NK-92 (cell line): ENCODE measurements around the gene ARMC5.
"Not testable (repeated sequence)": the region's sequence is repeated elsewhere in the genome, so short reads cannot be mapped to it uniquely, and the experiment has no call there.

Experiments used
- DNase-seq: peaks from one replicate; lab custom pipeline; 2025; ENCODE audit not compliant: unreplicated experiment; lab: John Stamatoyannopoulos, UW

ARMC5 gene, protein sequence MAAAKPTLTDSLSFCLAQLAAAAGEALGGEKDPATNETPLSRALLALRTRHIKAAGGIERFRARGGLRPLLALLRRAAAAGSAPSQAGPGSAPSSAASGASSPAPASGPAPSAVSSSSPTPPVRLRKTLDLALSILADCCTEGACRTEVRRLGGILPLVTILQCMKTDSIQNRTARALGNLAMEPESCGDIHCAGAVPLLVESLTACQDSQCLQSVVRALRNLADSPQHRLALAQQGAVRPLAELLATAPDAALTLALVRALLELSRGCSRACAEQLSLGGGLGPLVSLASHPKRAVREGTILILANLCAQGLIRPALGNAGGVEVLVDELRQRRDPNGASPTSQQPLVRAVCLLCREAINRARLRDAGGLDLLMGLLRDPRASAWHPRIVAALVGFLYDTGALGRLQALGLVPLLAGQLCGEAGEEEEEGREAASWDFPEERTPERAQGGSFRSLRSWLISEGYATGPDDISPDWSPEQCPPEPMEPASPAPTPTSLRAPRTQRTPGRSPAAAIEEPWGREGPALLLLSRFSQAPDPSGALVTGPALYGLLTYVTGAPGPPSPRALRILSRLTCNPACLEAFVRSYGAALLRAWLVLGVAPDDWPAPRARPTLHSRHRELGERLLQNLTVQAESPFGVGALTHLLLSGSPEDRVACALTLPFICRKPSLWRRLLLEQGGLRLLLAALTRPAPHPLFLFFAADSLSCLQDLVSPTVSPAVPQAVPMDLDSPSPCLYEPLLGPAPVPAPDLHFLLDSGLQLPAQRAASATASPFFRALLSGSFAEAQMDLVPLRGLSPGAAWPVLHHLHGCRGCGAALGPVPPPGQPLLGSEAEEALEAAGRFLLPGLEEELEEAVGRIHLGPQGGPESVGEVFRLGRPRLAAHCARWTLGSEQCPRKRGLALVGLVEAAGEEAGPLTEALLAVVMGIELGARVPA

DNA sequence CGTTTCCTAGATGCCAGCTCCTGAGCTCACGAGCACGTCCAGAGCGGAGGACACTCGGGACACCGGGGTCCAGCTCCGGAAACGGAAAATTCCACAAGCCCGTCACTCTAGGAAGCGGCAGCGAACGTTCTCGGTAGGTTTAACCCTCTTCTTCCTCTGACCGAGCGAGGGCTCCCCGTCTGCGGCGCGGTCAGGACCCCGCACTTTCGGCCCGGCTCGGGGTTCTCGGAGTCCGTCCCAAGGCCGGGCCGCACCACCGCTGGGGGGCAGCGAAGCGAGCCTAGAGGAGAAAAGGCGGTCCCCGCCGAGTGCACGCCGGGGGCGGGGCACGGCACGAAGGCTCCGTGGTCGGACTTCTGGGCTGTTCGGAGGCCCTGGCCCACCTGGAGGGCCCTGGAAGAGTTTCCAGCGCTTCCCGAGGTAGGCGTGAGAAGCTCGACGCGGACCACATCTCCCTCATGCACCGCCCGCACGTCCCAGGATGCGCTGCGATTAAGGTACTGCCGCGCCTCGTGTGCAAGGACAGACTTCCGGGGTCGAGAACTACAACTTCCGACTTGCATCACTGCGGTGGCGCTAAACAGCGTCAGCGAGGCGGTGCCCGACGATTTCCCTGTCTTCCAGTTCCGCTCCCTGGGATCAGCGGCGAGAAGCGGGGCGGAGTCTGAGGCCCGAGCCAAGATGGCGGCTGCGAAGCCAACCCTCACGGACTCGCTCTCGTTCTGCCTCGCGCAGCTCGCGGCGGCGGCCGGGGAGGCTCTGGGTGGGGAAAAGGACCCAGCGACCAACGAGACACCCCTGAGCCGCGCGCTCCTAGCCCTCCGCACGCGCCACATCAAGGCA, at the start of gene ARMC5:
Gene ARMC5 (plus strand): TSS at position 658 of the 843 bp plus-strand sequence. CDS start 24 bp downstream, at position 682.
- DNase-seq: peak; percentile 79

DNA sequence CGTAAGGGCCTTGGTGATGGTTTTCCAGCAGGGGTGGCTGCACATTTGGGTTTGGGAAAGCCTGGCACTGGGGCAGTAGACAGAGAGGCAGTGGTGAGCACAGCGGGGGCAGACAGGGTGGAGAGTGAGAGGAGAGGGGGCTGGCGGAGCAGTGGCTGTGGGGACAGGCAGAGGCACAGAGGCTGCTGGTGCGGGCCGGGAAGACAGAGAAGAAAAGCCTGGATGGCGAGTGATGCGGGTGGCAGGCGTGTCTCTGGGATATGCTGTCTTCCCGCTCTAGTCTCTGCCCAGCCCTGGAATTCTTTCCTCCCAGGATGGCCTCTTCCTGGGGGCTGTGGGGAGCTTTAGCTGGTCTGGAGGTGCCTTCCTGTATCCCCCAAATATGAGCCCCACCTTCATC, 49.2 kb upstream of the ARMC5 start:
- DNase-seq: no peak

DNA sequence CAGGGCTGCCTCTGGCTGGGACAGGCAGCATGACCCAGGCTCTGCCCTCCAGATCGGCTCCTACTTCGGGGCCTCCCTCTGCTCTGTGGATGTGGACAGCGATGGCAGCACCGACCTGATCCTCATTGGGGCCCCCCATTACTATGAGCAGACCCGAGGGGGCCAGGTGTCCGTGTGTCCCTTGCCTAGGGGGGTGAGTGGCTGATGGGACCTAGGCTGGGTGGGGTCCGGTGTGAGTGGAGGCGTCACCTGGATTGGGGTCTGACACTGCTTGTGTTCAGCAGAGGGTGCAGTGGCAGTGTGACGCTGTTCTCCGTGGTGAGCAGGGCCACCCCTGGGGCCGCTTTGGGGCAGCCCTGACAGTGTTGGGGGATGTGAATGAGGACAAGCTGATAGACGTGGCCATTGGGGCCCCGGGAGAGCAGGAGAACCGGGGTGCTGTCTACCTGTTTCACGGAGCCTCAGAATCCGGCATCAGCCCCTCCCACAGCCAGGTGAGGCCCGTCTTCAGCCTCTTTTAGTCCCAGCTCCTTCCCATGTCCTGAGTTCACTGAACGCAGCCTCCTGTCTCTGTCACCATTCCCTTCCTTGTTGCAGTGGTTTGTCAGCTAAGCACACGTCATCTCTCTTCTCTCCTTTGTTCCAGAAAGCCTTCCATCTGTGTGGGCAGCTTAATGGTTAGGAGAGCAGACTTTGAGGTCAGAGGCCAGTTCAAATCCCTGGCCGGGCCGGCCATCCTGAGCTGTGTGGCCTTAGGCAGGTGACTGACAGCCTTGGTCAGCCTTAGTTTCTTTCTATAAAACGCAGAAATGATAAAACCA, 48.1 kb upstream of the ARMC5 start:
- no peak for DNase-seq

DNA sequence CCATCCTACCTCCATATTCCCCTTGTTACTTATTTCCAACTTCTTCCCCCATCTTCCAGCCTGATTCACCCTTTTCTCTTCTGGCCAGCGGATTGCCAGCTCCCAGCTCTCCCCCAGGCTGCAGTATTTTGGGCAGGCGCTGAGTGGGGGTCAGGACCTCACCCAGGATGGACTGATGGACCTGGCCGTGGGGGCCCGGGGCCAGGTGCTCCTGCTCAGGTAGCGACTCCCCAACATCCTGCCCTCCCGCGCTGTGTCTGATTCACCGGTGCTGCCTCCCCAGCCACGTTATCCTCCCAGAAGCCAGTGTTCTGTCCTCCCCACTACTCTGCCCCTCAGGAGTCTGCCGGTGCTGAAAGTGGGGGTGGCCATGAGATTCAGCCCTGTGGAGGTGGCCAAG, 46.6 kb upstream of the ARMC5 start:
- DNase-seq: no peak

DNA sequence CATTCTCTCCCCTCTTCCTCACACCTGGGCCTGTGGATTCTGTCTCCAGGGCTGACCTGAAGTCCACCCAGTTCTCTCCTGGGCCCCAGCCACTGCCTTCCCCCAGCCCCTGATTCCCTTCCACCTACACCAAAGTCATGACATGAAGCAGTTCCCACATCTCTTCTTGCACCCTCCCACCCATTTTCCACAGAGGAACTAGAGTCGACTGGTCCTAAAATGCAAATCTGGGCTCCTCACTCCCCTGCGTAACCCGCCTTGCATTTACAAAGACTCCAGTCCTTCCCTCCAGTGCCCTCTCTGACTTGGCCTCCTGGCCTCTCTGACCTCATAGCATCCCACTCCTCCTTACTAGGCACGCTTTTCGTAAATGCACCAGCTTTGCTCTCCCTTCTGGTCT, 45.9 kb upstream of the ARMC5 start:
- DNase-seq: no peak

DNA sequence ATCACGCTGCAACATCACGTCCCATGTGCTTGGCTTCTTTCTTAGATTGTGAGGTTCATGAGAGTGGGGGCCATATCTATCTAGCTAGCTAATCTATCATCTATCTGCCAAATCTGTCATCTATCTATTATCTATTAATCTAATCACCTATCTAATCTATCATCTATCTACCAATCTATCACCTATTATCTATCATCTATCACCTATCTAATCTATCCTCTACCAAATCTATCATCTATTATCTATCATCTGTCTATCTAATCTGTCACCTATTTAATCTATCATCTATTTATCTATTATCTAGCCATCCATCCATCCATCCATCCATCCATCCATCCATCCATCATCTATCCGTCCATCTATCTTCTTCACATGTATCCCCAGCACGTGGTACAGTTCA, 45.4 kb upstream of the ARMC5 start:
- no peak for DNase-seq

DNA sequence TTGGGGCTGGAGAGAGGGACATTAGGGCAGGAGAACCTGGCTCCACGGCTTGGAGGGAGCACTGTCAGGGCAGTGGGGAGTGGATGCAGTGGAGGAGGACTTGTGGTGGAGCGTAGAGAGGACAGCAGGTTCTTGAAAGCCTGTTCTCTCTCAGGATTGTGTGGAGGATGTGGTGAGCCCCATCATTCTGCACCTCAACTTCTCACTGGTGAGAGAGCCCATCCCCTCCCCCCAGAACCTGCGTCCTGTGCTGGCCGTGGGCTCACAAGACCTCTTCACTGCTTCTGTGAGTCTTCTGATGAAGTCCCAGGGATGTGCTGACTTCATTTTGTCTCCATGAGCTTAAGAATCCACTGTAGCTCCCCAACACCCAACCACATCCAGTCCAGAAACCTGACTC, 44.6 kb upstream of the ARMC5 start:
- DNase-seq: no peak

DNA sequence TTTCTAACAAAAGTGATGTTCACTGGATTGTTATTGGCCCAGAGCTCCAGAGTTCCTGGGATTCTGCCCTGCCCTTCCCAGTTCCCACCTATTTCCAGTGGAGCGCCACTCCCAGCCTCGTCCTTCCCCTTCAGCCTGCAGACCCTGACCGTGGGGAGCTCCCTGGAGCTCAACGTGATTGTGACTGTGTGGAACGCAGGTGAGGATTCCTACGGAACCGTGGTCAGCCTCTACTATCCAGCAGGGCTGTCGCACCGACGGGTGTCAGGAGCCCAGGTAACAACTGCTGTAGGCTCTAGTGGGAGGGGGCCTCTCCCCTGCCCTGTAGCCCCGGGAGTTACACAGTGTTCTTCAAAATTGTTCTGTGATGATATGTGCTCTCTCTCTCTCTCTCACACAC, 42.9 kb upstream of the ARMC5 start:
- DNase-seq: no peak

DNA sequence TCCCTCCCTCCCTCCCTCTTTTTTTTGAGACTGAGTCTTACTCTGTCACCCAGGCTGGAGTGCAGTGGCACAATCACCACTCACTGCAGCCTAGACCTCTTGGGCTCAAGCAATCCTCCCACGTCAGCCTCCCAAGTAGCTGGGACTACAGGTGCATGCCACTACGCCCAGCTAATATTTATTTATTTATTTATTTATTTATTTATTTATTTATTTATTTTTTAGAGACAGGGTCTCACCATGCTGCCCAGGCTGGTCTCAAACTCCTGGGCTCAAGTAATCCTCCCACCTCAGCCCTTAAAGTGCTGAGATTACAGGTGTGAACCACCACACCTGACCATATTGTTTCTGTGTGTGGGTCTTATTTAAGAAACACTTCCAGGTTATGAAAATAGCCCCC, 42.3 kb upstream of the ARMC5 start:
- not testable (repeated sequence) for DNase-seq

DNA sequence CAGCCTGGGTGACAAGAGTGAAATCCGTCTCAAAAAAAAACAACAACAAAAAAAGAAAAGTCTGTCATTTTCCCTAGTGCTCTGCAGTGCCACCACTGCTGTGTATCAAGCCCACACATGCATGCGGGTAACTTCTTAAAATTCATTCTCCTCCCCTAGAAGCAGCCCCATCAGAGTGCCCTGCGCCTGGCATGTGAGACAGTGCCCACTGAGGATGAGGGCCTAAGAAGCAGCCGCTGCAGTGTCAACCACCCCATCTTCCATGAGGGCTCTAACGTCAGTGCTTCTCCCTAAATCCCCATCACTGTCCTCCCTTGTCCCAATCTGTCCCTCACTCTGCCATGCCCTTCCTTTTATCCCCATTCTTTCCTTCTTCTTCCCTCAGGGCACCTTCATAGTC, 41.4 kb upstream of the ARMC5 start:
- DNase-seq: no peak

DNA sequence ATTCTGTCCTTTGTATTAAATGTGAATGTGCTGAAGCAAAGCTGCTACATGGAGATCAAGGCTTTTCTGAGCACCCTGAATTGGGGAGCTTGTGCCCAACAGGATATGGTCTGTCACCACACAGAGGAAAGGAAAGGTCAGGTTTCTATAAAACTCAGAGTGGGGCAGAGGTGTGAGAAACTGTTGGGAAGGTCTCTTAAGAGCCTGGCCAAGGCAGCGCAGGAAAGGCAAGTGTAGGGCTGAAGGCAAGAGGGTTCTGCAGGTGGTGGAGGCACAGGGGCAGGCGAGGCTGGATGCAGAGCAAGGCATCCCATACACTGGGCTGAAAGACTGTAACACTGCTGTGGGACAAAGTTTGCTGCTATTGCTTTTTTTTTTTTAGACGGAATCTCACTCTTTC, 39.3 kb upstream of the ARMC5 start:
- DNase-seq: no peak

DNA sequence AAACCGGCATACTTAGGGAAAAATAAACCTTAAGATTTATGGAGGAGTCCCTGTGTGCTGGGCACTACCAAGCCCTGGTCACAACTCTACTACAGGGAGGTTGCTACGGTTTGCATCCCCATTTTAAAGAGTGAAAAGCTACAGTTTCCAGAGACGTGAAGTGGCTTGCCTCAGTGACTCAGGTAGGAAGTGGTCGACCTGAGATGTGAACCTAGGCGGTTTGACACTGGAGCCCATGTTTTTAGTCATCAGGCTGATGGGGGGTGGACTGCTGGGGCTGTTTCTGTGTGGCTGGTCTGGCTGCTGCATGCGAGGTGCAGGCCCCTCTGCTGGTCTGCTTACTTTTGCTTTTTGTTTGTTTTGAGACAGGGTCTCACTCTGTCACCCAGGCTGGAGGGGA, 37.7 kb upstream of the ARMC5 start:
- DNase-seq: no peak

DNA sequence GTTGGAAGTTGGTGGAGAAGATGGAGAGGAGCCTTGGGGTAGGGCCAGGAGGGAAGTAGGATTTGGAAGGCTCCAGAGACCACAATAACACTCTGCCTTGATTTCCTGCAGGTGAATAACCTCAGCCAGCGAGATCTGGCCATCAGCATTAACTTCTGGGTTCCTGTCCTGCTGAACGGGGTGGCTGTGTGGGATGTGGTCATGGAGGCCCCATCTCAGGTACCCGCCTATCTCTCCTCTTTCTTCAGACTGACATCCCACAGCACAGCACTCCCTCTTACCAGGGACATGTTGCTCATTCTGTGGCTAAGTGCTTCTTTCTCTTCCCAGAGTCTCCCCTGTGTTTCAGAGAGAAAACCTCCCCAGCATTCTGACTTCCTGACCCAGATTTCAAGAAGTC, 36.1 kb upstream of the ARMC5 start:
- DNase-seq: no peak

DNA sequence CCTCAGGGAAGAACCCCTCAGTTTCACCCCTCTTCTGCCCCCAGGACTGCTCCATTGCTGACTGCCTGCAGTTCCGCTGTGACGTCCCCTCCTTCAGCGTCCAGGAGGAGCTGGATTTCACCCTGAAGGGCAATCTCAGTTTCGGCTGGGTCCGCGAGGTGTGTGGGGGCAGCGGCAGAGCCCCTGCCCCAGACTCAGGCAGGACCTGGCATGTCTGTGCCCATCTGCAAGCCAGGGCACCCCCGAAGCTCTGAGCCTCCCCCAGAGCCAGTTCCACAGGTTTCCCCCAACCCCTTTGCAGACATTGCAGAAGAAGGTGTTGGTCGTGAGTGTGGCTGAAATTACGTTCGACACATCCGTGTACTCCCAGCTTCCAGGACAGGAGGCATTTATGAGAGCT, 35.5 kb upstream of the ARMC5 start:
- DNase-seq: no peak

DNA sequence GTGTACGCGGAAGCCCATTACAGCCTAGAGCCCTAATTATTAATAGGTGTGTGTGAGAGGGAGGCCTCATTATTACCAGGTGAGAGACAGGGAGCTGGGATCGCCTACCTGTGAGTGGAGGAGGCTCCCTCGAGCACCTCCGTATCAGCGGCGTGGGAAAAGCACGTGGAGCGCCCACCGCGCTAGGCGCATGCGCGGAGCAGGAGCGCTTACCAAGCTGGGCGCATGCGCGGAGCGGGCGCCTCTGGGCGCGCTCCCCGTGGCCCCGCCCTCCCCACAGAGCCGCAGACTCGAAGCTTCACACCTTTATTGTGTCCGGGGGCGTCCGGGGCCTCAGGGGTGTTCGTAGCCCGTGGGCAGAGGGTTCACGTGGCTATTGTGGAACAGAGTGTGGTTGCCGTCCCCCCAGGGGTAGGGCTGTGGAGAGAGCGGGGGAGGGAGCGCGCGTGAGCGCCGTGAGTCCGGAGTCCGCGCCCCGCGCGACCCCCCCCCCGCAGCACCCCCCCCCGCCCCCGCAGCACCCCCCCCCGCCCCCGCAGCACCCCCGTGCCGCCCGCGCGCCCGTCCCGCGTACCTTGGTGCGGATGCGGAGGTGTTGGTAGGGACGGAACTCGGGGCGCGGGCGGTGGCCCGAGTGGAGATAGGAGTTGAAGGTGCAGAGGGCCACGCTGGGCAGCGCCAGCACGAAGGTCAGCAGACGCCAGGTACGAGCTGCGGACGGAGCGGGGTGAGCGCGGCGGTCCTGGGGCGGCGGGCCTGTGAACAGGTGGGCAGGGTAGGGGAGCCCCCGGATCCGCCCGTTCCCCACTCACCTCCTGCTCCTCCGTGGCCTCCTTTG, 31.6 kb upstream of the ARMC5 start:
- DNase-seq: no peak

DNA sequence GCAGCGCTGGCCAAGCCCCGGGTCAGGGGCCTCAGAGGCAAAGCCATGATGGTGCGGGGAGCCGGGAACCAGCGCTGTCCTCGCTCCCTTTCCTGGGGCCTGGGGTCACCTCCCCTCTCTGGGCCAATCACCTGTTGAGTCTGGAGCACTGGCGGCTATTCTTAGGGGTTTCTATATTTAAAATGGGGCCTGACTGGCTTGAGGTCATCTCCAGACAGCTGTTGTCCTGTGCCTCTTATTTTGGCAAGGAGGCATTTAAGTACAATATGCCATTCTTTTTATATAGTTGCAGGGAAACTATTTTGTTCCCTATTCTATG, 31.1 kb upstream of the ARMC5 start, which contains the start of gene COX6A2:
Gene COX6A2 (minus strand): TSS at position 82 of the 319 bp plus-strand sequence. CDS start 35 bp downstream, at position 47.
- no peak for DNase-seq

DNA sequence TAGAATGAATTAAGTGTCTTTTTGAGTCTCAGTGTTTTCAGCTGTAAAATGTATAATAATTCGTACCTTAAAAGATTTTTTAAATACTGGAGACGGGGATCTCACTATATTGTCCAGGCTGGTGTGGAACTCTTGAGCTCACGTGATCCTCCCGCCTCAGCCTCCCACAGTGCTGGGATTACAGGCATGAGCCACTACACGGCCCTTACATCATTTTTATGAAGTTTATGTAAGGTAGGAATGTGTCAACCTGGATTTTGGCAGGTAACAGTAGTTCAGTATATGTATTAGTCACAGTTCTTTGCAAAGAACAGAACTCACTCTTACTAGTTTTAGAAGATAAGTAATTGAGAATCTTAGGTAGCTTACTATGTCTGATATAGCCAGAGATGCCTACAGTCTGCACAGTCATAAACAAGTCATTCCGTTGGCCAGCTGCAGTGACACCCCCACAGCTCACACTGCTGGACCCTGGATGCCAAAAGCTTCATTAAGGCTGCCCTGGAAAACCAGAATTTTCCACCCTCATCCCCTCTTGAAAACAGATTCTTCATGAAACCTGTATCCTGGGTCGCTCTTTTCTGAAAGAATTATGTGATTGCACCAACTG, 30.6 kb upstream of the ARMC5 start:
- DNase-seq: no peak

DNA sequence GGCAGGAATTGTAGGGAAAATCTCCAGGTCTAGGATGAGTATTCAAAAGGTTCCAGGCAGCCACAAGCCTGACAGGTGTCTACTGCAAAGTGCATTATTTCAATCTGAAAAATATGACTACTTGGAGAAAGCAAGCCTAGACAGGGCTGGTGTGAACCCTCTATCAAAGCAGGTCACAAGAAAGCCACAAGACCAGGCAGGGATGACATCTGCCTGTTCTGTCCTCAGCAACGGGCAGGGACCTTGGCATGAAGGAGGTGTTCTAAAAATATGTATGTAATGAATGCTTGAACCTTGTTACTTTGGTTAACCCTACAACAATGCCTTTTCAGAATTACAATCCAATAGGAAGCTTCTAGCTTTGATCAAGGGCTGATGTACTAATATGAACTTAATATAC, 30.0 kb upstream of the ARMC5 start:
- DNase-seq: no peak

DNA sequence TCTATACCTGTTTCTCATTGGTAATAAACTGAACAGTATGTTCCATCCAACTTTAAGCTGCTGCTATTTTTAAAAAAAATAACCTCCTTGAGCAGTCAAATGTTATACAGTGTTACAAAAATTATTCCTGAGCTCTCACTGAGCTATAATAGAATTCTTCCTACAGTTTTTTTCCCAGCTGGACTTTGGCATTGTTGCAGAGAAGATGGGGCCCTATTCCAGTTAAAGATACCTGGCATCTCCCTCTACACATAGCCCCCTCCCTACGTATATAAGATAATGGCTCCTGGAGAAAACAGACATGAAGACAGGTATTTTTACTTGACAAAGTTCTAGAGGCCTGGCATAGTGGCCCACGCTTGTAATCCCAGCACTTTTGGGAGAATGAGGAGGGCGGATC, 29.5 kb upstream of the ARMC5 start:
- no peak for DNase-seq
